ENCODE results near the gene PI4K2A.
"Not testable (repeated sequence)": the region's sequence is repeated elsewhere in the genome, so short reads cannot be mapped to it uniquely, and the experiment has no call there.

Gene PI4K2A

DNA sequence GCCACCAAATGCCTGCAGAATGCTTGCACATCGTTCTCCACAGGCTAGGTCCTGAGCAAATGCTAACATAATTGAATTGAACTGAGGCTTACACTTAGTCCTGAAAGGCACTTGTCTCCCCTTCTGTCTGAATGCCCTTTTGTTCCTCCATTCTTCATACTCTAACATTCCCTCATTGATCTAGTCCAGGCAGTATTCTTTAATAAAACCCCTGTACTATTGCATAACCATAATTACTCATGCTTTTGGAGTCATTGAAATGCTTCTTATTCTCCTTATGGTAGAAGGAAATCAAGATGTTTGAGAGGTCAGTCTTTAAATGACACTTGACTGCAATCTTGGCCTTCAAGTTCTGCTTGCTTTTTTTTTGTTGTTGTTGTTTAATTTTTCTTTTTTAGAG is 7.1 kb downstream of the PI4K2A start:
- peak; percentile 33 for DNase-seq (ENCODE audit: low read depth)

DNA sequence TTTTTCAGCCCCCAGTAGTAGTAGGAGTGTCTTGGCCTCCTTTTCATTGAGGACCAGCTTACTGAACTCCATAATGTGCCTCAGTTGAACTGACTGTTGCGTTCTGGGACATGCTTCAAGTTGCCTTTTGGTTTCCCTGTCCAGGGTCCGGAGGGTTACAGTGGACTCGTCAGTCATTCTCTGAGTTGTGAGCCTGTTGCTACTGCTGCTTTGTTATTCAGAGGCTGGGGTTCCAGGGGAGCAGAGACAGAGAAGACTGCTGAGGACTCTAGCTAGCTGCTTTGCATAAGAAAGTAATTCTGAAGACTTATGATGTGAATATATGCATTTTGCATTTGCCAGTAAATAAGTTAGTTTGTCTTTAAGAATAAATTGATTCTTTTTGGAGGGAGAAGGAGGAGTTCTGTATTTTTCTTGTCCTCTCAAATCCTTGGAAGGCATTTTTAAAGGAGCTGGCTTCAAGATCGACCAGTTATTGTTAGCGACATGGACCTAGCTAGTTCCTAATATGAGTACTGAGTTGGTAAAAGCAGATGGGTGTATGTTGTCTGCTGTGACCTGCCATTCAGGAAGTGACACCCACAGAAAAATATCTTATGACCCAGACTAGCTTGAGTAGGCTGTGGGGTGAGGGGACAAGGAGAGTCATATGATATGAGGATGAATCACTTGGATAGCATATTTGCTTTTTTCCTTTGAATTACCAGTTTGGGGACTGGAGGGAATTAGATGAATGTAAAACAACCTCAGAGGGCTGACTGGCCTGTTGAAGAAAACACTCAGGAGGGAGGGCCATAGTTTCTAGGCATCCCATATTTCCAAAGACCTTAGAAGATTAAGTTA is 8.3 kb downstream of the PI4K2A start:
- DNase-seq (ENCODE audit: low read depth): peak; percentile 48
- no peak overlapping the region for H3K4me3 ChIP-seq (ENCODE audit: low read depth, low read length)
- TF ChIP-seq MYC (IDR thresholded peaks at IDR 0.05; ENCODE audit: low read depth, low read length) (no peak), POLR2A (IDR thresholded peaks at IDR 0.05; ENCODE audit: extremely low read depth, insufficient read length) (no peak)
- TF ChIP-seq, protein P1, sequence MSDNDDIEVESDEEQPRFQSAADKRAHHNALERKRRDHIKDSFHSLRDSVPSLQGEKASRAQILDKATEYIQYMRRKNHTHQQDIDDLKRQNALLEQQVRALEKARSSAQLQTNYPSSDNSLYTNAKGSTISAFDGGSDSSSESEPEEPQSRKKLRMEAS (IDR thresholded peaks at IDR 0.05; ENCODE audit: low read depth, low read length): no peak
- TF ChIP-seq, protein P2, sequence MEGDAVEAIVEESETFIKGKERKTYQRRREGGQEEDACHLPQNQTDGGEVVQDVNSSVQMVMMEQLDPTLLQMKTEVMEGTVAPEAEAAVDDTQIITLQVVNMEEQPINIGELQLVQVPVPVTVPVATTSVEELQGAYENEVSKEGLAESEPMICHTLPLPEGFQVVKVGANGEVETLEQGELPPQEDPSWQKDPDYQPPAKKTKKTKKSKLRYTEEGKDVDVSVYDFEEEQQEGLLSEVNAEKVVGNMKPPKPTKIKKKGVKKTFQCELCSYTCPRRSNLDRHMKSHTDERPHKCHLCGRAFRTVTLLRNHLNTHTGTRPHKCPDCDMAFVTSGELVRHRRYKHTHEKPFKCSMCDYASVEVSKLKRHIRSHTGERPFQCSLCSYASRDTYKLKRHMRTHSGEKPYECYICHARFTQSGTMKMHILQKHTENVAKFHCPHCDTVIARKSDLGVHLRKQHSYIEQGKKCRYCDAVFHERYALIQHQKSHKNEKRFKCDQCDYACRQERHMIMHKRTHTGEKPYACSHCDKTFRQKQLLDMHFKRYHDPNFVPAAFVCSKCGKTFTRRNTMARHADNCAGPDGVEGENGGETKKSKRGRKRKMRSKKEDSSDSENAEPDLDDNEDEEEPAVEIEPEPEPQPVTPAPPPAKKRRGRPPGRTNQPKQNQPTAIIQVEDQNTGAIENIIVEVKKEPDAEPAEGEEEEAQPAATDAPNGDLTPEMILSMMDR (IDR thresholded peaks at IDR 0.05; ENCODE audit: low read depth, low read length): no peak

More for the DNA sequence above, 7.1 kb downstream of the PI4K2A start:
- TF ChIP-seq, protein P1 (IDR thresholded peaks at IDR 0.05; ENCODE audit: low read depth, low read length): no peak
- TF ChIP-seq POLR2A (IDR thresholded peaks at IDR 0.05; ENCODE audit: extremely low read depth, insufficient read length) (no peak), MYC (IDR thresholded peaks at IDR 0.05; ENCODE audit: low read depth, low read length) (no peak)
- TF ChIP-seq, protein P2 (IDR thresholded peaks at IDR 0.05; ENCODE audit: low read depth, low read length): no peak
- no peak overlapping the region for H3K4me3 ChIP-seq (ENCODE audit: low read depth, low read length)

DNA sequence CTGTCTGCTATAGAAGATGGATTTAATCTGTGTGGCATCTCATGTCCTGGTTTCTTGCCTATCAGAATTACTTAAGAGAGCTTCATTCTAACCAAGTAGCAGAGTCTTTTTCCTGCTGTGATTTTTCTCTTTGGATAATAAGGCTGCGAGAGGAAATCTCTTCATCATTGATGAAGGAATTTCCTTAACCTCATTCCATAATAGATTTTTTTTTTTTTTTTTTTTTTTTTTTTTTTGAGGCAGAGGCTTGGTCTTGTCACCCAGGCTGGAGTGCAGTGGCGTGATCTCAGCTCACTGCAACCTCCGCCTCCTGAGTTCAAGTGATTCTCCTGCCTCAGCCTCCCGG is 8.9 kb downstream of the PI4K2A start:
- not testable (repeated sequence) for H3K4me3 ChIP-seq (ENCODE audit: low read depth, low read length); DNase-seq (ENCODE audit: low read depth)

DNA sequence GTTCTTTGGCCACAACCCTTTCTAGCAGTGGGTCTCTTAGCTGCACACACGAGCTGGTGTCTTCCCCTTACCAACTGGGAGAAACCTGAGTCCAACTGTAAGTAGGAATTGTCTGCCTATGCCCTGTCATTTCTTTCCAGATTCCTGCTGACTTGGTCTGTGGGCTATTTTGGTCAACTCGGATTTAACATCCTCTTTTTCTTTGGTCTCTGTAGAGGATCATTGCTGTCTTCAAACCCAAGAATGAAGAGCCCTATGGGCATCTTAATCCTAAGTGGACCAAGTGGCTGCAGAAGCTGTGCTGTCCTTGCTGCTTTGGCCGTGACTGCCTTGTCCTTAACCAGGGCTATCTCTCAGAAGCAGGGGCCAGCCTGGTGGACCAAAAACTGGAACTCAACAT is 10.3 kb downstream of the PI4K2A start:
- no peak for DNase-seq (ENCODE audit: low read depth)
- H3K4me3 ChIP-seq (ENCODE audit: low read depth, low read length): no peak overlapping the region
- TF ChIP-seq POLR2A (IDR thresholded peaks at IDR 0.05; ENCODE audit: extremely low read depth, insufficient read length) (no peak), MYC (IDR thresholded peaks at IDR 0.05; ENCODE audit: low read depth, low read length) (no peak)
- TF ChIP-seq, protein P1 (IDR thresholded peaks at IDR 0.05; ENCODE audit: low read depth, low read length): no peak
- TF ChIP-seq, protein P2 (IDR thresholded peaks at IDR 0.05; ENCODE audit: low read depth, low read length): no peak

DNA sequence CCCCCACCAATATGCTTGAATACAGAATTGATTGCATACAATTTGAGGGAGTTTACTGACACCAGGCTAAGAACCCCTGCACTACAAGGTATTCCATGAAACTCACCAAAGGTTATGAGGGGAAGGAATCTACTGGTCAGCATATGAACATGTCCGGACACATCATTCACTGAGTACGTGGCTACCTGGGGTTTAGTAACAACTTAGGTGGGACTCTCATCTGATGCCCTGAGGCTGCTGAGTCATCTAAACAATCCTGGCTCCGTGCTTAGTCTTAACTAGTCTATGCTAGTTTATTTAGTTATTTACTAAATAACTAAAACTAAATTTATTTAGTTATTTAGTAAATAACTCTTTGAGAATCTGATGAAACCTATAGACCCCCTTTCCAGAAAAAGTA is 11.3 kb downstream of the PI4K2A start:
- DNase-seq (ENCODE audit: low read depth): no peak
- H3K4me3 ChIP-seq (ENCODE audit: low read depth, low read length): no peak overlapping the region
- TF ChIP-seq, protein P2 (IDR thresholded peaks at IDR 0.05; ENCODE audit: low read depth, low read length): no peak
- TF ChIP-seq POLR2A (IDR thresholded peaks at IDR 0.05; ENCODE audit: extremely low read depth, insufficient read length) (no peak), MYC (IDR thresholded peaks at IDR 0.05; ENCODE audit: low read depth, low read length) (no peak)
- TF ChIP-seq, protein P1 (IDR thresholded peaks at IDR 0.05; ENCODE audit: low read depth, low read length): no peak

DNA sequence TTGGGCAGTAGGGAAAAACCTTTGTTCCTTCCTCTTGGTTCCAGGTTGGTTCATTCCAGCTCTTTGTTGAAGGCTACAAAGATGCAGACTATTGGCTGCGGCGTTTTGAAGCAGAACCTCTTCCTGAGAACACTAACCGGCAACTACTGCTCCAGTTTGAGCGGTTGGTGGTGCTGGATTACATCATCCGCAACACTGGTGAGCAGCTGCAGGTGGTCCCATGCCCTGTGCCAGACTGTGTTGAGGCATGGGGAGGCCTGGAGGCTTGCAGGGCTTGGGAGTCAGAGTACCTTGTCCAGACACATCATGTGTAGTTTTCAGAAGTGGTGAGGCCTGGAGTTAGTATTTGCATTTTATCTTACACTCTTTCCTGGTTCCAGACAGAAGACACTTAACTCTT is 16.3 kb downstream of the PI4K2A start:
- H3K4me3 ChIP-seq (ENCODE audit: low read depth, low read length): no peak overlapping the region
- peak; percentile 75 for DNase-seq (ENCODE audit: low read depth)
- TF ChIP-seq, protein P2 (IDR thresholded peaks at IDR 0.05; ENCODE audit: low read depth, low read length): no peak
- TF ChIP-seq MYC (IDR thresholded peaks at IDR 0.05; ENCODE audit: low read depth, low read length) (peak; percentile 53; the same call in 1 of the 2 replicates), POLR2A (IDR thresholded peaks at IDR 0.05; ENCODE audit: extremely low read depth, insufficient read length) (no peak)
- TF ChIP-seq, protein P1 (IDR thresholded peaks at IDR 0.05; ENCODE audit: low read depth, low read length): peak; percentile 54; the same call in 1 of the 2 replicates

Data from NB4 (cell line).